GM18951 (cell line): Measurements from ENCODE around the gene ADAMTSL1.

ENCODE experiments used
- POLR2A ChIP-seq: IDR thresholded peaks from 4 replicates; pipeline ENCODE4 v1.6.1; 2011; ENCODE audit warnings: mild to moderate bottlenecking; ENCODE audit not compliant: insufficient read length, insufficient read depth; ENCODE audit errors: extremely low read depth
- in situ Hi-C: fragments of 300-500 bp; cut with MboI; formaldehyde crosslinking; loops from one replicate; pipeline ENCODE4 v1.12.0; 2022; ENCODE audit warnings: low sequenced_read_pairs, mixed read lengths, inconsistent platforms; ENCODE audit not compliant: unreplicated experiment

ADAMTSL1 gene

GRCh38 chr9:18555105-18555883 is 81.3 kb downstream of the ADAMTSL1 start:
- in situ Hi-C loops, result no loop called here

GRCh38 chr9:18564018-18564880 is 90.3 kb downstream of the ADAMTSL1 start:
- in situ Hi-C loops, result no loop called here
- no peak for TF ChIP-seq POLR2A

More at GRCh38 chr9:18555105-18555883, 81.3 kb downstream of the ADAMTSL1 start:
- TF ChIP-seq POLR2A, result no peak

- in situ Hi-C loops, result no loop called here
- no peak for TF ChIP-seq POLR2A
These were observed 92.2 kb downstream of the ADAMTSL1 start for GRCh38 chr9:18566121-18566520.

DNA sequence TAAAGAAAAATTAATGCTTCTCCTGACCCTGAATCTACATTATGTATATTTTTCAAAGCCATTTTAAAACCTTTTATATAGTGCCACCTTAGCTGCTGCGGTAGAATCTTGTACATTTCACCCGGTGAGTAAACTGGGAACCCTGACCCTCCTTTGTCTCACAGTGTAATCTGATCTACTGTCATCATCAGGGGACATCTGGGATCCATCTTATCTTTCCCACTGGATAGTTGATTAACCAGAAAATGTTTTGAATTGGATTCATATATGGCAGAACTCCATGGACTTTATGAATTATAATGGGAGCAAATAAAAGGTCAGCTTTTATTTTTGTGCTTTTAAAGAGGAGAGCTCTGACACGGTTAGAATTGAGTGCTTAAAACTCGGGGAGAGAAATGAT is 95.0 kb downstream of the ADAMTSL1 start:
- in situ Hi-C loops, result no loop called here

DNA sequence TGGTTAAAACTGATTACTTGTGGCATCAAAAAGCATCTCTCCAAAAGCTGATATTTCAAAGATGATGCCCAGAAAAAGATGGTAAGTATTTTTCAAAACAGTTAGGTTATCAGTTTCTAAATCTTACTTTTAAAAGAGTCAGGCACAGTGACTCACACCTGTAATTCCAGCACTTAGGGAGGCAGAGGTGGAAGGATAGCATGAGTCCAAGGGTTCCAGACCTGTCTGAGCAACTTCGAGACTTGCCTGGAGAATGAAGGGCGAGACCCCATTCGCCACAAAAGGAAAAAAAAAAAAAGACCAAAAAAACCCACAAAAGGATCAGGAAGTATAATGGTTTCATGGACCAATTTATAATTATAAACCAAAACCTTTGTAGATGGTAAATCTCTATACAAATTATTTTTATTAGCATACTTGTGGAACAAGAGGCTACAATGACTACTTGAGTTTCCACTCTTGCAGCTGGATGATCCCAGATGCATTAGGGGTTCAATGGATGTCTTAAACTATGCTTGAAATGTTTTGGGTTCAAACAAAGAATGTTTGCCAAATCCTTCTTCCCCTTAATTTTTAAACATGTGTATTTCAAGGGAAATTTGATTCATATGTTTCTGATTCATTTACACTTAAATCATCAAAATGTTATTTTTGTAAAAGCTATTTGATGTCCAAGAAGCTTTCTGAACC is 96.1 kb downstream of the ADAMTSL1 start:
- in situ Hi-C loops, result no loop called here

More for the DNA sequence above, 95.0 kb downstream of the ADAMTSL1 start:
- no peak for TF ChIP-seq POLR2A

DNA sequence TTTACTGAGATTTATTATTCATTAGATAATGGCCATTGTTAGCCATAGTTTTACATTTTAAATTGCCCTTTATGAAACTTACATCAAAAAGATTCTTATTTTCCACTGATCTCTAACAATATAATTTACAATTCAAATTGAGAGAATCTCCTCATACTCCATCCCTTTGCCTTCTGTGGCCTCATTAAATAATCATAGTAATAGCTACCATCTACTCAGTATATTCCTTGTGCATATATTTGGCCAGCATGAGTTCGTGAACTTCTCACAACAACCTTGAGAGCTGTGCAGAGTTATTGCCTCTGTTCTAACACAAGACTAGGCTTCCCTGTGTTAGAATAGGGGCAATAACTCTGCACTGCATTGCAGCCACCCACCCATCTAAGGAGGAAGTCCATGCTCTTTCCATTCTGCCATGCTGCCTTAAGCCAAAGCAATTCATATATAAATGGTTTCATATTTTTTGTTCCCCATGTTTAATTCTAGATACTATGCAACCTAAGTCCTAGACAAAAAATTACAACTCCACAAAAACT is 99.1 kb downstream of the ADAMTSL1 start:
- no peak for TF ChIP-seq POLR2A
- in situ Hi-C loops, result no loop called here

More for the DNA sequence above, 96.1 kb downstream of the ADAMTSL1 start:
- no peak for TF ChIP-seq POLR2A

DNA sequence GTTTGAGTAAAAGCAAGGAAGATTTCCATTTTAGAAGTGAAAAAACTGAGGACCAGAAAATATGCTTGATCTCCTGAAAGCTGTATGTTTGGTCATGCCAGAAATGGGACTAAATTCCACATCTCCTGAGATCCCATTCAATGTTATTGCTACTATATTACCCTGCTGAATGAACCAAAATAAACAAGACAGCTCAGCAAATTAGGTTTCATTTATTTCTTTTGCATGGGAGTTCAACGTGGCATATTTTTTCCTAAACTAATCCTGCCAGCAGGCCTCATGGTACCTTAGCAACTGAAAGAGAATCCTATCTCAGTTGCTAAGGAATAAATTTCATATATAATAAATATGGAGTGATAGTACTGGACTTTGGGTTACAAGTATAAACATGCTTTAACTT is 101.7 kb downstream of the ADAMTSL1 start:
- in situ Hi-C loops, result no loop called here
- no peak for TF ChIP-seq POLR2A

GRCh38 chr9:18579536-18579935 is 105.6 kb downstream of the ADAMTSL1 start:
- in situ Hi-C loops, result no loop called here
- no peak for TF ChIP-seq POLR2A

DNA sequence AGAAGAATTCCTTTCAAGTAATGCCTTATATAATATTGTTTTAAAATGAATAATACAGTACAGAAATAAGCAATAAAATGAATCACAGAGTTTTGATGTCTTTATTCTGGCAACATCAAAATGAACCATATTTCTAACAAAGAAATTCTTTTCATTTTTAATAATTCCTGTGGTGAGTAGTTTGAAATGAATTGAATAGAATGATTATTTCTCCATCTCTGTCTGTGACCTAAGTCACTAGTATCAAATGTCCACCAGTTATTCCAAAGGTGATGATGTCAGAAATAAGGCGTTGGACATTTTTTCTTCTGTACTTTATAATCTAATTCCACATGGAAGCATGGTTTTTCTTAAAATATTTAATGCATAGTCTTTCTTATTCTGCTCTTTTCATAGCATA is 106.2 kb downstream of the ADAMTSL1 start:
- TF ChIP-seq POLR2A, result no peak
- in situ Hi-C loops, result no loop called here

DNA sequence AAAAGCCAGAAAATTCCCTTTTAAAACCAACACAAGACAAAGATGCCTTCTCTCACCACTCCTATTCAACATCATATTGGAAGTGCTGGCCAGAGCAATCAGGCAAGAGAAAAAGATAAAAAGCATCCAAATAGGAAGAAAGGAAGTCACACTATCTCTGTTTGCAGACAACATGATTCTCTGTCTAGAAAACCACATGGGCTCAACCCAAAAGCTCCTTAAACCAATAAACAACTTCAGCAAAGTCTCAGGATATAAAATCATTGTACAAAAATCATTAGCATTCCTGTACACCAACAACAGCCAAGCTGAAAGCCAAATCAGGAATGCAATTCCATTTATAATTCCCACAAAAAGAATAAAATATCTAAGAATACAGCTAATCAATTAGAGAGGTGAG is 112.0 kb downstream of the ADAMTSL1 start:
- no peak for TF ChIP-seq POLR2A
- in situ Hi-C loops, result no loop called here

DNA sequence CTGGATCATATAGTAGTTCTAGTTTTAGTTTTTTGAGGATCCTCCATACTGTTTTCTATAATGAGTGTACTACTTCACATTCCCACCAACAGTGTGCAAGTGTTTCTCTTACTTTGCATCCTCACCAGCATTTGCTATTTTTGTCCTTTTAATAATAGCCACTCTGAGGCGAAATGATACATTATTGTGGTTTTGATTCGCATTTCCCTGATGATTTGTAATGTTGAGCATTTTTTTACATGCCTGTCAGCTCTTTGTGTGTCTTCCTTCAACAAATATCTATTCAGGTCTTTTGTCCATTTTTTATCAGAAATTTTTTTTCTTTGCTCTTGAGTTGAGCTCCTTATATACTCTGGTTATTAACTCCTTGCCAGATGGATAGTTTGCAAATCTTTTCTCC is 114.0 kb downstream of the ADAMTSL1 start:
- no peak for TF ChIP-seq POLR2A
- in situ Hi-C loops, result no loop called here

DNA sequence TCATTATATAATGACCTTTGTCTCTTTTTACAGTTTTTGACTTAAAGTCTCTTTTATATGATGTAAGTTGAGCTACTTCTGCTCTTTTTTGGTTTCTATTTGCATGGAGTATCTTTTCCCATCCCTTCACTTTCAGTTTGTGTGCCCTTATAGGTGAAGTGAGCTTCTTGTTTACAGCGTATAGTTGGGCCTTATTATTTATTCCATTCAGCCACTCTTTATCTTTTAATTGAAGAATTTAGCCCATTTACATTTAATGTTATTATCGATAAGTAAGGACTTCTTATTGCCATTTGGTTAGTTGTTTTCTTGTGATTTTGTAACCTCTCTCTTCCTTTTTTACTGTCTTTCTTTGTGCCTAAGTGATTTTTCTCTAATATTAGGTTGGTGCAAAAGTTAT is 117.3 kb downstream of the ADAMTSL1 start:
- in situ Hi-C loops, result no loop called here
- no peak for TF ChIP-seq POLR2A

GRCh38 chr9:18594837-18595236 is 120.9 kb downstream of the ADAMTSL1 start:
- in situ Hi-C loops, result no loop called here
- TF ChIP-seq POLR2A, result no peak
